GM12801 (cell line): Measurements from ENCODE around the gene SOX14.

Experiments
- TF ChIP-seq, protein P1 (sequence below): IDR thresholded peaks from one replicate; pipeline ENCODE4 v1.5.1; 2011; ENCODE audit warnings: control low read depth; ENCODE audit not compliant: insufficient read length; ENCODE audit errors: extremely low read depth

Gene SOX14

DNA sequence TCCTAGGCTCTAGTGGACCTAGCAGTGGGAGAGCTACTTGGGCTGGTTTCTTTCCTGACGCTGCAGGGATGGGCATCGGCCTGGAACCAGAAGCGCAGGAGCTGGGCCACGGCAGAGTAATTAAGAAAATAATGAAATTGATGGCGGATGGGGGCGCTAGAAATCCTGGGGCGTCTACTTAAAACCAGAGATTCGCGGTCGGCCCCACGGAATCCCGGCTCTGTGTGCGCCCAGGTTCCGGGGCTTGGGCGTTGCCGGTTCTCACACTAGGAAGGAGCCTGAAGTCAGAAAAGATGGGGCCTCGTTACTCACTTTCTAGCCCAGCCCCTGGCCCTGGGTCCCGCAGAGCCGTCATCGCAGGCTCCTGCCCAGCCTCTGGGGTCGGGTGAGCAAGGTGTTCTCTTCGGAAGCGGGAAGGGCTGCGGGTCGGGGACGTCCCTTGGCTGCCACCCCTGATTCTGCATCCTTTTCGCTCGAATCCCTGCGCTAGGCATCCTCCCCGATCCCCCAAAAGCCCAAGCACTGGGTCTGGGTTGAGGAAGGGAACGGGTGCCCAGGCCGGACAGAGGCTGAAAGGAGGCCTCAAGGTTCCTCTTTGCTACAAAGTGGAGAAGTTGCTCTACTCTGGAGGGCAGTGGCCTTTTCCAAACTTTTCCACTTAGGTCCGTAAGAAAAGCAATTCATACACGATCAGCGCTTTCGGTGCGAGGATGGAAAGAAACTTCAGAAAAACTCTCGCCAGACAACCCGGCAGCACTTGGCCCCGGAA, 6.1 kb downstream of the SOX14 start:
- TF ChIP-seq, protein P1, sequence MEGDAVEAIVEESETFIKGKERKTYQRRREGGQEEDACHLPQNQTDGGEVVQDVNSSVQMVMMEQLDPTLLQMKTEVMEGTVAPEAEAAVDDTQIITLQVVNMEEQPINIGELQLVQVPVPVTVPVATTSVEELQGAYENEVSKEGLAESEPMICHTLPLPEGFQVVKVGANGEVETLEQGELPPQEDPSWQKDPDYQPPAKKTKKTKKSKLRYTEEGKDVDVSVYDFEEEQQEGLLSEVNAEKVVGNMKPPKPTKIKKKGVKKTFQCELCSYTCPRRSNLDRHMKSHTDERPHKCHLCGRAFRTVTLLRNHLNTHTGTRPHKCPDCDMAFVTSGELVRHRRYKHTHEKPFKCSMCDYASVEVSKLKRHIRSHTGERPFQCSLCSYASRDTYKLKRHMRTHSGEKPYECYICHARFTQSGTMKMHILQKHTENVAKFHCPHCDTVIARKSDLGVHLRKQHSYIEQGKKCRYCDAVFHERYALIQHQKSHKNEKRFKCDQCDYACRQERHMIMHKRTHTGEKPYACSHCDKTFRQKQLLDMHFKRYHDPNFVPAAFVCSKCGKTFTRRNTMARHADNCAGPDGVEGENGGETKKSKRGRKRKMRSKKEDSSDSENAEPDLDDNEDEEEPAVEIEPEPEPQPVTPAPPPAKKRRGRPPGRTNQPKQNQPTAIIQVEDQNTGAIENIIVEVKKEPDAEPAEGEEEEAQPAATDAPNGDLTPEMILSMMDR, result no peak

DNA sequence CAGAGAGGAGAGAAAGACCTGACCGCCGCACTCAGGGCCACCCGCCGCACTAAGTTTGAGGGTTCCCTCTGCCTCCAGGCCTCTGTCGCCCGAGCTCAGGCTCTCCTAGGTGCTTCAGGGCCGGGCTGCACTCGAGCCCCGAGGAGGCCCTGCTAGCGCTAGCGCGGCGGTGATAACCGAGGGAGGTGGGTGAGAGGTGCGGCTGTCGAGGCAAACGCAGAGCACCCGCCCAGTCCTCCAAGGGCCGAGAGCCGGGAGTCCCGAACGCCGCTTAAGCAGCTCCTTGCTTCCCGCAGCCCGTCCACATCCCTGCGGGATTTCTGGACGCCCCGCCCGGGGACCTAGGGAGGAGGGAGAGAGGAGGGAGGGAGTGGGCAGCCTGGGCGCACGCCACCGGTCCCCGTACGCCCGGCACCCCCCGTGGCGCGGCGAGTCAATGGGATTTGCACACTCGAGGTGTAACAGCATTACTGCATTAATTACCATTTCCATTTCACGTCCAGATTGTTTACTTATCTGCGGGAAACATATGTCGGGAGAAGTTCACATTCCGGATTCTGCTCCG, 6.8 kb downstream of the SOX14 start:
- TF ChIP-seq, protein P1, result no peak

DNA sequence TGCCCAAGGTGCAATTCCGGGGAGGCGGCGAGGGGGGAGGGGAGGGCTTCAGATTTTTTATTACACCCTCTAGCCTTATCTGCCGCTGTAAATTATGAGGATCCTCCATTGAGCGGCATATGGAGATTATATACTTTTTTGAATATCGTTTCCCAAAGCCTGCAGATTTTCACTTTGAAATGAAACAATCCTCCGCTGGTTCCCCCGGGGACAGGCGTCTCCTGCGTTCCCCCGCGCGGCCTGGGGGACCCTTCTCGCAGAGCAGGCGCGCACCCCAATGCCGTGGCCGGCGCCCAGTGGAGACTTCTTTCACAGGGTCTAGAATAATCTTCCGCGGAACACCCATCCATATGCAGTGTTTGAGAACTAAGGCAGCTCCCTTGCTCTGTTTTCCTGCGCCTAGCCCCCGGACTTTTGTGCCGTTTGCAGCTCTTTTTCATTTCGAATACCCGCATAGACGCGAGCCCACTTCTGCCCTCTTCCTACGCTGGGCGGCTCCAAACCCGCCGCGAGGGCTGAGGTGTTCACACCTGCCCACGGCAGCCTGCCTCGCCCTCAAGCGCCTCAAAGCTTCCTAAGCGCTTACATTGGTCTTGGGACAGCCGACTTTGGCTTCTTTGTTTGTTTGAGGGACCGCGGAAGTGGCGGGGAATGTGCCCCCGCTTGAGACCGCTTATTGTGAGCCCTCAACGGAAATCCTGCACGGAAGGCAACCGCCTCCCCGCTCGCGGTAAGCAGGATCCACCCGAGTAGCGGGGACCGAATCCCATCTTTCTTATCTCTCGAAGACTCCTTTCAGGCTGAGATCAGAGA, 7.5 kb downstream of the SOX14 start:
- TF ChIP-seq, protein P1, result no peak

DNA sequence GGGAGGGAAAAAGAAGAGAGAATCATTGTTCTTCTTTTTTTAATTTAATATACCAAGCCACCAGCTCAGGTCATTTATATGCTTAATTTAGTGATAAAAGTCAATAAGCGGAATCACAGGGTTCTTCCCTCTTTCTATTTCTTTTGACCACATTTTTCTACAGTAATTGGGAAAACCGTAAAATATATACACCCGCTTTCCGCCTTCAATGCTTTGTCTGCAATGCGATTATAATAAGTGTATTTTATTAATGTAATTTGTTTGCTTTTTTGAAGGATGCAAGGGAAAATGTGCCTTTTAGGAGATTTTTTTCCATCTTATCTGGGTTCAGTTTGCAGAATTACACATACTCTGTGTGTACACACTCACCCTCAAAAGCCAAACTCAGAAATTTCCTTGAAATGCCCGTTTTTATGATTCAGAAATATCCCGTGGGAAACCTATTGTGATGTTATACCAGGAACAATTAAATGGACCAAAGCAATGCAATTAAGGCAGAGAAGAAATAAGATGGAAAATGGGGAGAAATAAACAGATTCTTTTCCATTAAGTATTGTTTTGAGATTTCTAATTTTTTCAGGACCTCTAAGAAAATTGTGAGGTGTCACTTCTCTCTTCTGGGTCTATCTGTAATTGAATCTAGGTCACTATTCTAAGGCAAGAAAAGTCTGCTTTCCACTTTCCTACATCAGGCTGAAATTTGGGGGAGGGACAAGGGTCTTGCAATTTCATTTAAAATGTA, 8.3 kb downstream of the SOX14 start:
- TF ChIP-seq, protein P1, result no peak

DNA sequence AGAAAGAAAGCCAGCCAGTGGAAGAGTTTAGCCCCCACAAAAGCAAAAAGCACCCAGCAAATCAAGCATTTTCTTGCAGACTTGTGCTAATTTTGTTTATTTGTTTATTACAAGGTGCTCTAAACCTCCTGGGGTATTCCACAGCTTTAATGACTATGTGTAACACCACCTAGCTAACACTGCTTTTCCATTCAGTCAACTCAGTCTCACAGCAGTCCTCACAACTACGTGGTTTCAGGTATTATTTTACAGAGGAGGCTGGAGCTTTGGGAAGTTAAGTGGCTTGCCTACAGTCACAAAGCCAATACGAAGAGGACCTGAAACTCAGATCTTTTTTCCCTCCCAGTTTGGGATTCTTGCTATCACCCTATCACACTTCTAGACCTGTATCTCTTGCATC, 14.8 kb downstream of the SOX14 start:
- TF ChIP-seq, protein P1, result no peak

DNA sequence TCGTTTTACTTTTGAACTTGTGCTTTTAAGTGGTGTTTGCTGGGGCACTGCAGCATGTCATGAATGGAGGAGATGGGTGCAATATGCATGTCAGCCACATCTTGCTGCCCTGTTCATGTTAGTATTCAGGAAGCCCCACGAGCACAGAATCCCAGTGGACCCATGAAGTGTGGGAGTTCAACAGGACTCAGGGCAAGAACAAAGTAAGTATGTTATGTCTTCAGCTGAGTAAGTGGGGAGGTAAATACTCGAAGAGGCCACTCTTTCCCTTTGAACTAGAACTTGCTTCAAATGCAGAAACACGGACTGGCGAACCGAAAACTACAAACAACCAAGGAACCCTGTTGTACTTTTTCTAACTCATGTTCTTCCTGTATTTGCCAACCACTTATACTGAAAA, 23.4 kb downstream of the SOX14 start:
- TF ChIP-seq, protein P1, result no peak

DNA sequence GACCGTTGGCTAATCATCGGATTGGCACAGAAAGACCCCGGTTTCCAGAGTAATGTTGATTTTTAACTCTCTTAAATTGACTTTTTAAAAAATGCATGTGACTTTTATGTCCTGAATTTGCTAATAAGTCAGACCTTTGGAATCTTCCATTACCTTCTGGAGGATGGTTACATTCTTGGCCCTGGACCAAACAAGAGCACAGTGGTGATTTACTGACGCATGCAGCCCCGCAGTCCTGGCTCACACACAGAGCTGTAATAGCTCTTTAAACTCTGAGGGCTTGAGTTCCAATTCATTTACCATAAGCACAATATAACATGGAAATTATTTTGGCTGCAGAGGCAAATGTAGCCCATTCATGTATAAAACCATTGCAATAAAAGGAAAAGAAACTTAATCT, 25.1 kb downstream of the SOX14 start:
- TF ChIP-seq, protein P1, result no peak
